GM12864 (cell line): ENCODE measurements around the gene SPATS2.
"Not testable (repeated sequence)": the region's sequence is repeated elsewhere in the genome, so short reads cannot be mapped to it uniquely, and the experiment has no call there.

Source experiments
- DNase-seq: peaks from one replicate; pipeline ENCODE4 v3.0.0-alpha.2; 2011; ENCODE audit warnings: low read depth
- H3K4me3 ChIP-seq: 2 replicates; pipeline ENCODE4 v1.5.1; 2011; ENCODE audit warnings: mild to moderate bottlenecking, low read depth, low read length, control low read depth
- CTCF ChIP-seq: IDR thresholded peaks from 2 replicates; pipeline ENCODE4 v1.5.1; 2011; ENCODE audit warnings: low read depth, mild to moderate bottlenecking, moderate library complexity, low read length, control low read depth, inconsistent platforms; ENCODE audit errors: missing control alignments

Gene SPATS2

DNA sequence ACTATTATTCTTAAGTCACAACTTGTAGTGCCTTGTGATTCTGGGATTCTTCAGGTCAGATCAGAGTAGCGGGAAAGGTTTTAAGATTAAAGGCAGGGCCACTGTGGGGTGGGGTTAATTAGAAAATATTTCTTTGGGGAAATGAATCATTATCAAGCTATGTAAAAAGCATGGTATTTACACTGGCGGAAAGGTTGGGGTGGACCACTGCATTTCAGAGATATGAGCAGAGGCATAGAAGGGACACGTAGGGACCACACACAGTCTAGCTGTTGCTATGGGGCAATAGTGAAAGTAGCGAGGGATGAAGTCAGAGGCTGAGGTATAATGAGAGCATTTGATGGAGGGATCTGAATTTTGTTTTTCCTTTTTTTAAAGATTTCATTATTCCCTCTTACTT is 139.9 kb downstream of the SPATS2 start:
- no peak for DNase-seq
- no peak overlapping the region for H3K4me3 ChIP-seq
- TF ChIP-seq CTCF, result no peak

GRCh38 chr12:49509681-49510080 is 142.4 kb downstream of the SPATS2 start:
- H3K4me3 ChIP-seq, DNase-seq: not testable (repeated sequence)

- H3K4me3 ChIP-seq, result no peak overlapping the region
- no peak for TF ChIP-seq CTCF
- DNase-seq, result no peak
Observed at GRCh38 chr12:49511410-49511809, 144.1 kb downstream of the SPATS2 start.

GRCh38 chr12:49512546-49512945 is 145.3 kb downstream of the SPATS2 start:
- DNase-seq, result no peak
- no peak overlapping the region for H3K4me3 ChIP-seq
- TF ChIP-seq CTCF, result no peak

GRCh38 chr12:49515266-49515665 is 148.0 kb downstream of the SPATS2 start:
- TF ChIP-seq CTCF, result no peak
- no peak for DNase-seq
- no peak overlapping the region for H3K4me3 ChIP-seq

- TF ChIP-seq CTCF, result no peak
- no peak for DNase-seq
Observed at GRCh38 chr12:49518914-49519573, 151.8 kb downstream of the SPATS2 start.

DNA sequence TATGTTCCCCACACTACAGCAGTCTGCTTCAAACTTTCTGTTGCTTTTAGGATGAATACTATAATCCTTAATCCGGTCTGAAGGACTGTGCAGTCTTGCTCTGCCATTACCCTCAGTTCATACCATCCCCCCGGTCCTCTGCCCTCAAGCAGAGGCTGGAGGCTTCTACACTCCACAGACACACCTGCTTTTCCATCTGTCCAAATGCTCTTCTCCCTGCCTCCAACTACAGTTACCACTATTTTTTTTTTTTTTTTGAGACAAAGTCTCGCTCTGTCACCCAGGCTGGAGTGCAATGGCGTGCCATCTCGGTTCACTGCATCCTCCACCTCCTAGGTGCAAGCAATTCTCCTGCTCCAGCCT is 152.3 kb downstream of the SPATS2 start:
- no peak overlapping the region for H3K4me3 ChIP-seq
- DNase-seq, result no peak
- no peak for TF ChIP-seq CTCF

More at GRCh38 chr12:49518914-49519573, 151.8 kb downstream of the SPATS2 start:
- no peak overlapping the region for H3K4me3 ChIP-seq
